ENCODE data around the gene EXOSC3. TPM values are rescaled to one million over a fixed set of nuclear protein-coding genes. Genes with fewer than 3 reads are reported as not detected.

EXOSC3 gene
- total RNA-seq, 1 experiment from 2014 or later: 81.0 TPM

DNA sequence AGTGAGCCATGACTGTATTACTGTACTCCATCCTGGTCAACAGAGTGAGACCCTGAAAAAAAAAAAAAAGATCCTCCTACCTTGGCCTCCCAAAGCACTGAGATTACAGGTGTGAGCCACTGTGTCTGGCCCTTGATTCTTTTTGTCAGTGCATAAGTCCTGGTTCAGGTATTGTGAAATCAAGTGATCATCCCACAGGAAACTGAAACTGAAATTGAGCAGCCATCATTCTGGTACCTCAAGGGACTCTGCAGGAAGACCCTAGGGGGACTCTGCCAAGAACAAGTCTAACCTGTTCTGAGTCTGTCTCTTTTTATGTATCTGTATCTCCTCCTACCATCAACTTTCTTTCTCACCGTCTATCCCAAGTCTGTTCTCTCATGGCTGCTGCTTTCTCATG, 13.8 kb upstream of the EXOSC3 start:
- Histone ChIP-seq H2BK20ac (ENCODE audit: low read depth, low read length, poor library complexity, severe bottlenecking) (no peak overlapping the region), H3K9ac (ENCODE audit: extremely low read depth, insufficient read length, low read length) (no peak overlapping the region), H4K91ac (ENCODE audit: insufficient read length, low read depth, low read length) (no peak overlapping the region), H3K23ac (ENCODE audit: insufficient read length, low read depth, low read length) (no peak overlapping the region), H3K27ac (ENCODE audit: insufficient read length, low read depth, low read length) (no peak overlapping the region), H2BK5ac (ENCODE audit: insufficient read length, low read length) (no peak overlapping the region), H2BK15ac (ENCODE audit: low read depth, low read length) (no peak overlapping the region), H2BK12ac (ENCODE audit: insufficient read length, low read depth, low read length) (no peak overlapping the region), H3K4me2 (ENCODE audit: insufficient read depth, insufficient read length, low read length) (no peak overlapping the region), H3K18ac (ENCODE audit: insufficient read length, low read depth, low read length) (no peak overlapping the region), H3K79me2 (ENCODE audit: insufficient read depth, low read length) (peaks cover 7% of the 10 kb centered on the region; the same call in 1 of the 2 replicates), H3K9me3 (ENCODE audit: control insufficient read depth, low read depth, low read length) (no peaks in the 10 kb centered on the region), H2AFZ (ENCODE audit: low read length) (no peak overlapping the region), H2AK5ac (ENCODE audit: insufficient read length, low read length) (no peak overlapping the region), H3K56ac (ENCODE audit: insufficient read length, low read depth, low read length) (no peak overlapping the region), H3T11ph (ENCODE audit: low read length) (no peak overlapping the region), H3K4ac (ENCODE audit: low read depth, low read length) (no peak overlapping the region), H3K79me1 (ENCODE audit: insufficient read depth, low read depth, low read length, poor library complexity, severe bottlenecking) (no peaks in the 10 kb centered on the region), H4K5ac (ENCODE audit: insufficient read length, low read depth, low read length) (no peak overlapping the region), H3K27me3 (ENCODE audit: insufficient read depth, low read length) (no peaks in the 10 kb centered on the region), H2BK120ac (ENCODE audit: low read depth, low read length, poor library complexity, severe bottlenecking) (no peak overlapping the region), H3K4me1 (ENCODE audit: insufficient read depth, low read length) (peaks cover 2% of the 10 kb centered on the region), H3K14ac (ENCODE audit: insufficient read depth, low read length) (no peak overlapping the region), H4K20me1 (ENCODE audit: control insufficient read depth, insufficient read depth, insufficient read length) (no peaks in the 10 kb centered on the region), H3K23me2 (ENCODE audit: insufficient read length, low read depth, low read length, poor library complexity, severe bottlenecking) (peaks cover 11% of the 10 kb centered on the region), H4K8ac (replicated peaks; ENCODE audit: insufficient read length, low read depth, low read length) (no peak overlapping the region)
- WGBS (ENCODE audit: extremely low coverage, insufficient read length, low lambda C conversion rate): no CpG with 5 or more reads among the region's 1 CpG
- Mint-ChIP-seq H3K4me1 (peaks cover 23 to 25% of the 10 kb centered on the region in 2 experiments), H3K27me3 (ENCODE audit: low read depth) (peaks cover 18% of the 10 kb centered on the region), H3K4me3 (no peak overlapping the region; a peak in 1 of 5 replicates), H3K27ac (no peak overlapping the region), H3K36me3 (ENCODE audit: insufficient read depth in 1 of 3, low read depth in 3 of 3) (no peaks in the 10 kb centered on the region; a peak in 1 of 7 replicates), H3K9me3 (no peaks in the 10 kb centered on the region)
- TF ChIP-seq, protein P1, sequence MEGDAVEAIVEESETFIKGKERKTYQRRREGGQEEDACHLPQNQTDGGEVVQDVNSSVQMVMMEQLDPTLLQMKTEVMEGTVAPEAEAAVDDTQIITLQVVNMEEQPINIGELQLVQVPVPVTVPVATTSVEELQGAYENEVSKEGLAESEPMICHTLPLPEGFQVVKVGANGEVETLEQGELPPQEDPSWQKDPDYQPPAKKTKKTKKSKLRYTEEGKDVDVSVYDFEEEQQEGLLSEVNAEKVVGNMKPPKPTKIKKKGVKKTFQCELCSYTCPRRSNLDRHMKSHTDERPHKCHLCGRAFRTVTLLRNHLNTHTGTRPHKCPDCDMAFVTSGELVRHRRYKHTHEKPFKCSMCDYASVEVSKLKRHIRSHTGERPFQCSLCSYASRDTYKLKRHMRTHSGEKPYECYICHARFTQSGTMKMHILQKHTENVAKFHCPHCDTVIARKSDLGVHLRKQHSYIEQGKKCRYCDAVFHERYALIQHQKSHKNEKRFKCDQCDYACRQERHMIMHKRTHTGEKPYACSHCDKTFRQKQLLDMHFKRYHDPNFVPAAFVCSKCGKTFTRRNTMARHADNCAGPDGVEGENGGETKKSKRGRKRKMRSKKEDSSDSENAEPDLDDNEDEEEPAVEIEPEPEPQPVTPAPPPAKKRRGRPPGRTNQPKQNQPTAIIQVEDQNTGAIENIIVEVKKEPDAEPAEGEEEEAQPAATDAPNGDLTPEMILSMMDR (conservative IDR thresholded peaks at IDR 0.05): no peak
- no peak for DNase-seq
